HEK293 (cell line): ENCODE data around the gene PLD4.

Experiments
- BCL11B ChIP-seq: fragments of 450-650 bp; formaldehyde crosslinking; IDR thresholded peaks from 2 replicates; pipeline ENCODE4 v1.5.1; 2016; ENCODE audit warnings: low read depth, missing biosample characterization, missing genetic modification characterization
- KLF8 ChIP-seq: fragments of 450-650 bp; formaldehyde crosslinking; IDR thresholded peaks from 2 replicates; pipeline ENCODE4 v1.5.1; 2016; ENCODE audit warnings: missing biosample characterization, missing genetic modification characterization
- MEIS1 ChIP-seq: sonication (generic); formaldehyde crosslinking; IDR thresholded peaks from 2 replicates; pipeline ENCODE4 v1.8.1; 2022; ENCODE audit warnings: missing genetic modification reagents, mild to moderate bottlenecking, borderline replicate concordance
- MYNN ChIP-seq: fragments of 450-650 bp; formaldehyde crosslinking; IDR thresholded peaks from 2 replicates; pipeline ENCODE4 v1.5.1; 2016; ENCODE audit warnings: missing biosample characterization, missing genetic modification characterization, borderline replicate concordance
- PATZ1 ChIP-seq: fragments of 450-650 bp; formaldehyde crosslinking; IDR thresholded peaks from 2 replicates; pipeline ENCODE4 v1.5.1; 2016; ENCODE audit warnings: missing biosample characterization, missing genetic modification characterization
- PRDM1 ChIP-seq: fragments of 450-650 bp; formaldehyde crosslinking; IDR thresholded peaks from 2 replicates; pipeline ENCODE4; 2016; ENCODE audit warnings: missing biosample characterization, missing genetic modification characterization
- PRDM2 ChIP-seq: fragments of 450-650 bp; formaldehyde crosslinking; IDR thresholded peaks from 2 replicates; pipeline ENCODE4 v1.5.1; 2016; ENCODE audit warnings: missing biosample characterization, missing genetic modification characterization, borderline replicate concordance
- RBAK ChIP-seq: fragments of 450-650 bp; formaldehyde crosslinking; IDR thresholded peaks from 2 replicates; pipeline ENCODE4 v1.5.1; 2016; ENCODE audit warnings: missing biosample characterization, missing genetic modification characterization
- SCRT1 ChIP-seq: fragments of 450-650 bp; formaldehyde crosslinking; IDR thresholded peaks from 2 replicates; pipeline ENCODE4 v1.5.1; 2016; ENCODE audit warnings: missing biosample characterization, missing genetic modification characterization, borderline replicate concordance
- SETDB1 ChIP-seq: IDR thresholded peaks from one replicate; pipeline ENCODE4 v1.6.1; 2017; ENCODE audit warnings: mild to moderate bottlenecking, low read length, moderate library complexity, mixed read lengths; ENCODE audit not compliant: insufficient read length
- TCF7L2 ChIP-seq: IDR thresholded peaks from 2 replicates; pipeline ENCODE4 v1.6.1; 2011; ENCODE audit warnings: low read depth, mild to moderate bottlenecking, inconsistent platforms, low read length, moderate library complexity, borderline replicate concordance
- TRIM28 ChIP-seq: IDR thresholded peaks from 2 replicates; pipeline ENCODE4 v1.6.1; 2011; ENCODE audit warnings: low read length, control low read depth, borderline replicate concordance
- WT1 ChIP-seq: fragments of 450-650 bp; formaldehyde crosslinking; IDR thresholded peaks from 2 replicates; pipeline ENCODE4 v1.5.1; 2016; ENCODE audit warnings: missing biosample characterization, missing genetic modification characterization
- ZBTB20 ChIP-seq: fragments of 450-650 bp; formaldehyde crosslinking; IDR thresholded peaks from 2 replicates; pipeline ENCODE4 v1.5.1; 2016; ENCODE audit warnings: missing biosample characterization, missing genetic modification characterization
- ZBTB6 ChIP-seq: fragments of 450-650 bp; formaldehyde crosslinking; IDR thresholded peaks from 2 replicates; pipeline ENCODE4 v1.5.1; 2017; ENCODE audit warnings: missing biosample characterization, missing genetic modification characterization
- ZFP37 ChIP-seq: fragments of 450-650 bp; formaldehyde crosslinking; IDR thresholded peaks from 2 replicates; pipeline ENCODE4 v1.5.1; 2016; ENCODE audit warnings: missing biosample characterization, missing genetic modification characterization
- ZNF174 ChIP-seq: fragments of 450-650 bp; formaldehyde crosslinking; IDR thresholded peaks from 2 replicates; pipeline ENCODE4 v1.5.0; 2017; ENCODE audit warnings: missing biosample characterization, mild to moderate bottlenecking, missing genetic modification characterization
- ZNF175 ChIP-seq: fragments of 450-650 bp; formaldehyde crosslinking; IDR thresholded peaks from 2 replicates; pipeline ENCODE4 v1.5.1; 2016; ENCODE audit warnings: missing biosample characterization, missing genetic modification characterization
- ZNF18 ChIP-seq: fragments of 450-650 bp; formaldehyde crosslinking; IDR thresholded peaks from 2 replicates; pipeline ENCODE4 v1.5.1; 2016; ENCODE audit warnings: missing biosample characterization, missing genetic modification characterization
- ZNF184 ChIP-seq: fragments of 450-650 bp; IDR thresholded peaks from 2 replicates; pipeline ENCODE4 v1.5.1; 2018; ENCODE audit warnings: missing biosample characterization, mild to moderate bottlenecking, missing genetic modification characterization
- ZNF350 ChIP-seq: fragments of 450-650 bp; formaldehyde crosslinking; IDR thresholded peaks from 2 replicates; pipeline ENCODE4 v1.5.0; 2017; ENCODE audit warnings: missing biosample characterization, mild to moderate bottlenecking, missing genetic modification characterization
- ZNF394 ChIP-seq: fragments of 450-650 bp; formaldehyde crosslinking; IDR thresholded peaks from 2 replicates; pipeline ENCODE4 v1.5.1; 2016; ENCODE audit warnings: missing biosample characterization, missing genetic modification characterization, mild to moderate bottlenecking, moderate library complexity, borderline replicate concordance
- ZNF423 ChIP-seq: fragments of 450-650 bp; formaldehyde crosslinking; IDR thresholded peaks from 2 replicates; pipeline ENCODE4 v1.5.1; 2016; ENCODE audit warnings: missing biosample characterization, missing genetic modification characterization
- ZNF473 ChIP-seq: fragments of 450-650 bp; formaldehyde crosslinking; IDR thresholded peaks from 2 replicates; pipeline ENCODE4 v1.5.1; 2017; ENCODE audit warnings: missing biosample characterization, missing genetic modification characterization
- ZNF529 ChIP-seq: fragments of 450-650 bp; formaldehyde crosslinking; IDR thresholded peaks from 2 replicates; pipeline ENCODE4 v1.5.1; 2017; ENCODE audit warnings: missing genetic modification characterization, missing biosample characterization; ENCODE audit not compliant: insufficient replicate concordance
- ZNF600 ChIP-seq: fragments of 450-650 bp; formaldehyde crosslinking; IDR thresholded peaks from 2 replicates; pipeline ENCODE4 v1.5.1; 2016; ENCODE audit warnings: missing biosample characterization, missing genetic modification characterization
- ZNF645 ChIP-seq: fragments of 450-650 bp; formaldehyde crosslinking; IDR thresholded peaks from 2 replicates; pipeline ENCODE4; 2016; ENCODE audit warnings: missing biosample characterization, missing genetic modification characterization
- ZNF785 ChIP-seq: fragments of 450-650 bp; formaldehyde crosslinking; IDR thresholded peaks from 2 replicates; pipeline ENCODE4 v1.5.1; 2016; ENCODE audit warnings: missing biosample characterization, missing genetic modification characterization
- ZSCAN16 ChIP-seq: fragments of 450-650 bp; formaldehyde crosslinking; IDR thresholded peaks from 2 replicates; pipeline ENCODE4 v1.5.1; 2016; ENCODE audit warnings: missing biosample characterization, missing genetic modification characterization

Gene PLD4

GRCh38 chr14:104976198-104977007, 51.7 kb downstream of the PLD4 start (continued):
- no peak for TF ChIP-seq ZBTB6
- no peak for TF ChIP-seq WT1 (tag by site-specific recombination)
- no peak for TF ChIP-seq ZNF350 (tag by site-specific recombination)
- TF ChIP-seq ZSCAN16 (tag by site-specific recombination): no peak
- TF ChIP-seq PATZ1: peak; percentile 46
- TF ChIP-seq KLF8 (tag by site-specific recombination): peak; percentile 87
- TF ChIP-seq ZNF184 (tag by site-specific recombination): no peak
- TF ChIP-seq TCF7L2: no peak
- no peak for TF ChIP-seq SCRT1 (tag by site-specific recombination)
- no peak for TF ChIP-seq RBAK
- peak; percentile 68; the same call in 1 of the 2 replicates for TF ChIP-seq ZNF600 (tag by site-specific recombination)
- no peak for TF ChIP-seq PRDM2 (tag by site-specific recombination)
- no peak for TF ChIP-seq ZNF174 (tag by site-specific recombination)
- no peak for TF ChIP-seq MYNN
- TF ChIP-seq SETDB1: no peak
- peak; percentile 90 for TF ChIP-seq ZBTB20 (tag by site-specific recombination)
- TF ChIP-seq ZNF785: no peak
- peak; percentile 22; the same call in 1 of the 2 replicates for TF ChIP-seq ZNF394
- no peak for TF ChIP-seq ZFP37 (tag by site-specific recombination)
- no peak for TF ChIP-seq ZNF473 (tag by site-specific recombination)
- TF ChIP-seq ZNF423 (tag by site-specific recombination): peak; percentile 85
- TF ChIP-seq ZNF18: peak; percentile 93
- TF ChIP-seq ZNF175: no peak
- no peak for TF ChIP-seq PRDM1 (tag by site-specific recombination)
- TF ChIP-seq ZNF529 (tag by site-specific recombination): no peak
- TF ChIP-seq BCL11B (tag by site-specific recombination): peak; percentile 81
- TF ChIP-seq TRIM28: no peak
- no peak for TF ChIP-seq ZNF645
- no peak for TF ChIP-seq MEIS1 (CRISPR knock-in tag)
